ENCODE measurements around the gene THRA. TPM values are rescaled to one million over a fixed set of nuclear protein-coding genes. Genes with fewer than 3 reads are reported as not detected.
A peak's percentile ranks its signal among the peaks of the same experiment; 100 is the strongest.

The THRA gene
- total RNA-seq, 1 experiment from 2014 or later = 11.7 TPM

DNA sequence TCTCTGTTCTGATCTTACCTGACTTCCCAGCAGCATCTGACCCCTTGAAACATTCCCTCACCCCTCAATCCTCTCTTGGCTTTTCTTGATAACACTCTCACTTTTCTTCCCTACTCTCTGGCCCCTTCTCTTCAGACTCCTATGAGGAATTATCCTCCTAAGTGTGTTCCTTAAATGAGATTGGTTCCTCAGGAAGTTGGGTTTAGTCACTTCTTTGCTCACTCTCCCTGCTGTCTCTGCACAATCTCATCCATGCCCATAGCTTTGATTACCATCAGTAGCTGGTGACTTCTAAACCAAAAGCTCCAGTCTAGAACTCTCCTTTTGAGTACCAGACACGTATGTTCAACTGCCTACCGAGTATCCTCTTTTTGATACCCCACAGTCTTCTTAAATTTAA is 21.6 kb upstream of the THRA start:
- in situ Hi-C loops (cut with HindIII; ENCODE audit: low pct_unique_long_range_greater_than_20kb, low sequenced_read_pairs) = no loop called here
- H3K9me3 ChIP-seq (ENCODE audit: control insufficient read depth, insufficient read depth, low read depth, low read length) = no peaks in the 10 kb centered on the region
- H3K27me3 ChIP-seq (ENCODE audit: control insufficient read depth, insufficient read depth, low read length) = no peaks in the 10 kb centered on the region
- TSS peak; percentile 61 for BruUV-seq (replicated peaks)
- peaks cover 8% of the 10 kb centered on the region; the same call in 1 of the 2 replicates for H3K4me1 ChIP-seq (ENCODE audit: control insufficient read depth, insufficient read depth, low read length)
- no peaks in the 10 kb centered on the region for H3K36me3 ChIP-seq (ENCODE audit: control insufficient read depth, insufficient read depth, low read length)
- CTCF ChIA-PET = no interaction called here
- no peak overlapping the region for H3K27ac ChIP-seq (ENCODE audit: low read length)
- intact Hi-C loops (cut with micrococcal nuclease; ENCODE audit: unreplicated experiment) = no loop called here
- ATAC-seq (no peak), DNase-seq (ENCODE audit: low read depth, low spot score) (no peak)
- POLR2A ChIA-PET = no interaction called here
- TF ChIP-seq TCF7L2 (IDR thresholded peaks at IDR 0.05; ENCODE audit: low read depth, low read length) (no peak), SIN3A (IDR thresholded peaks at IDR 0.05; ENCODE audit: borderline replicate concordance, insufficient read depth, low read depth, low read length) (no peak), REST (IDR thresholded peaks at IDR 0.05; ENCODE audit: insufficient read depth in 1 of 2, low read depth in 2 of 2, low read length in 1 of 2) (no peak), POLR2AphosphoS5 (IDR thresholded peaks at IDR 0.05; ENCODE audit: low read depth, low read length) (no peak), CTCF (IDR thresholded peaks at IDR 0.05) (no peak)
- no peak overlapping the region for H3K4me3 ChIP-seq (ENCODE audit: low read depth in 2 of 2, low read length in 2 of 2)

- H3K4me1 ChIP-seq (ENCODE audit: control insufficient read depth, insufficient read depth, low read length) = peaks cover 5% of the 10 kb centered on the region
- H3K27ac ChIP-seq (ENCODE audit: low read length) = no peak overlapping the region
- ChIA-PET POLR2A (no interaction called here), CTCF (no interaction called here)
- ATAC-seq (no peak), DNase-seq (ENCODE audit: low read depth, low spot score) (no peak)
- H3K9me3 ChIP-seq (ENCODE audit: control insufficient read depth, insufficient read depth, low read depth, low read length) = no peaks in the 10 kb centered on the region
- no TSS peak for BruUV-seq (replicated peaks)
- H3K4me3 ChIP-seq (ENCODE audit: low read depth in 2 of 2, low read length in 2 of 2) = no peak overlapping the region
- no peaks in the 10 kb centered on the region for H3K36me3 ChIP-seq (ENCODE audit: control insufficient read depth, insufficient read depth, low read length)
- TF ChIP-seq TCF7L2 (IDR thresholded peaks at IDR 0.05; ENCODE audit: low read depth, low read length) (no peak), REST (IDR thresholded peaks at IDR 0.05; ENCODE audit: insufficient read depth in 1 of 2, low read depth in 2 of 2, low read length in 1 of 2) (no peak), POLR2AphosphoS5 (IDR thresholded peaks at IDR 0.05; ENCODE audit: low read depth, low read length) (no peak), SIN3A (IDR thresholded peaks at IDR 0.05; ENCODE audit: borderline replicate concordance, insufficient read depth, low read depth, low read length) (no peak), CTCF (IDR thresholded peaks at IDR 0.05) (no peak)
- intact Hi-C loops (cut with micrococcal nuclease; ENCODE audit: unreplicated experiment) (no loop called here), in situ Hi-C loops (cut with HindIII; ENCODE audit: low pct_unique_long_range_greater_than_20kb, low sequenced_read_pairs) (no loop called here)
- H3K27me3 ChIP-seq (ENCODE audit: control insufficient read depth, insufficient read depth, low read length) = no peaks in the 10 kb centered on the region
These were observed 6.3 kb upstream of the THRA start for GRCh38 chr17:40056379-40057015.

Data from Panc1 (cell line).